Body of pancreas (tissue), 4 donors: ENCODE data around the gene GIPC1.

Experiments used
- CTCF ChIP-seq, 7 experiments: fragments of 450-650 bp in 4 of 7; fragments of 200-600 bp in 3 of 7; sonication (generic) in 3 of 7; IDR thresholded peaks; one replicate each; pipeline ENCODE4 v1.5.1; 2016 to 2019; ENCODE audit warnings: antibody characterized with exemption in 7 of 7
- POLR2A ChIP-seq, 3 donors: fragments of 450-650 bp; IDR thresholded peaks; one replicate each; pipeline ENCODE4 v1.6.1; 2016; ENCODE audit warnings: antibody characterized with exemption in 3 of 3, mild to moderate bottlenecking in 2 of 3

DNA sequence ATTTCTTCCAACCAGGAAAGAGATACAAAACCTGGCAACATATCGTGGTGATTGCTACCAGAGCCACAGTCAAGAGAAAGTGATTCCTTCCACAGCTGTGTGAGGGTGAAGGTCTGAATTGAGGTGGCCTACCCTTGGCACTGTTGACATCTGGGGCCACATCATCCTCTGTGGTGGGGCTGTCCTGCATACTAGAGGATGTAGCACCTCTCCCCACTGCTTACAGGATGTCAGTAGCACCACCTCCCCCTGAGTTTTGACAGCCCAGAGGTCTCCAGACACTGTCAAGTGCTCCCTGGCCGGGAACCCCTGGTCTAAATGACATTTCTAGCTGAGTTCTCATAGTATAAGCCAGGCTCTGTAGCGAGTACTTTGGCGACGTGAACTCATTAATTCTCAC, 36.2 kb downstream of the GIPC1 start:
- no peak for TF ChIP-seq POLR2A (IDR thresholded peaks at IDR 0.05)
- TF ChIP-seq CTCF (IDR thresholded peaks at IDR 0.05) = no peak
